ENCODE results near the gene OR8G1. TPM values are rescaled to one million over a fixed set of nuclear protein-coding genes. Genes with fewer than 3 reads are reported as not detected.

OR8G1 gene
- total RNA-seq, 2 experiments from 2014 or later, result not detected

DNA sequence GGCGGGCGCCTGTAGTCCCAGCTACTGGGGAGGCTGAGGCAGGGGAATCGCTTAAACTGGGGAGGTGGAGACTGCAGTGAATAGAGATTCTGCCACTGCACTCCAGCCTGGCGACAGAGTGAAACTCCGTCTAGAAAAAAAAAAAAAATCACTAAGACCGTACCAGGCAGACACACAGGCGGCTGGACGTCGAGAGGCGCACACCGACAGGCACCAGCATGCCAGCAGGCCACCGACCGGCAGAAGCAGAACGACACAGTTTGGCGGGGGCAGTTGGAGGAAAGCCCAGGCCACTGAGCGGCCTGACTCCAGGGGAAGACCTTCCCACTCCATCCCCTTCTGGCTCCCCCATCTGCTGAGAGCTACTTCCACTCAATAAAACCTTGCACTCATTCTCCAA lies 40.2 kb upstream of the OR8G1 start:
- Histone ChIP-seq H3K4me1 (ENCODE audit: insufficient read depth, low read length, poor library complexity, severe bottlenecking) (no peaks in the 10 kb centered on the region), H3K36me3 (ENCODE audit: insufficient read depth, low read length) (no peaks in the 10 kb centered on the region), H3K9me2 (ENCODE audit: insufficient read depth, low read length) (no peaks in the 10 kb centered on the region), H3K27ac (ENCODE audit: low read depth, low read length, poor library complexity, severe bottlenecking) (no peak overlapping the region), H3K4me3 (ENCODE audit: low read depth, low read length, poor library complexity, severe bottlenecking) (no peak overlapping the region), H3K79me2 (ENCODE audit: insufficient read depth, low read depth, low read length) (no peaks in the 10 kb centered on the region), H3K9me3 (ENCODE audit: low read length) (no peaks in the 10 kb centered on the region), H2AFZ (ENCODE audit: low read length) (no peak overlapping the region), H4K20me1 (ENCODE audit: insufficient read depth, low read length) (no peaks in the 10 kb centered on the region), H3K4me2 (ENCODE audit: low read length) (no peak overlapping the region)
- BruUV-seq (replicated peaks), result no TSS peak
- intact Hi-C loops (cut with micrococcal nuclease; ENCODE audit: unreplicated experiment), result no loop called here
- ChIA-PET POLR2A (no interaction called here), CTCF (ENCODE audit: unreplicated experiment) (no interaction called here)
- DNase-seq (ENCODE audit: low spot score), result no peak
- TF ChIP-seq, protein P1, sequence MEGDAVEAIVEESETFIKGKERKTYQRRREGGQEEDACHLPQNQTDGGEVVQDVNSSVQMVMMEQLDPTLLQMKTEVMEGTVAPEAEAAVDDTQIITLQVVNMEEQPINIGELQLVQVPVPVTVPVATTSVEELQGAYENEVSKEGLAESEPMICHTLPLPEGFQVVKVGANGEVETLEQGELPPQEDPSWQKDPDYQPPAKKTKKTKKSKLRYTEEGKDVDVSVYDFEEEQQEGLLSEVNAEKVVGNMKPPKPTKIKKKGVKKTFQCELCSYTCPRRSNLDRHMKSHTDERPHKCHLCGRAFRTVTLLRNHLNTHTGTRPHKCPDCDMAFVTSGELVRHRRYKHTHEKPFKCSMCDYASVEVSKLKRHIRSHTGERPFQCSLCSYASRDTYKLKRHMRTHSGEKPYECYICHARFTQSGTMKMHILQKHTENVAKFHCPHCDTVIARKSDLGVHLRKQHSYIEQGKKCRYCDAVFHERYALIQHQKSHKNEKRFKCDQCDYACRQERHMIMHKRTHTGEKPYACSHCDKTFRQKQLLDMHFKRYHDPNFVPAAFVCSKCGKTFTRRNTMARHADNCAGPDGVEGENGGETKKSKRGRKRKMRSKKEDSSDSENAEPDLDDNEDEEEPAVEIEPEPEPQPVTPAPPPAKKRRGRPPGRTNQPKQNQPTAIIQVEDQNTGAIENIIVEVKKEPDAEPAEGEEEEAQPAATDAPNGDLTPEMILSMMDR (conservative IDR thresholded peaks at IDR 0.05; ENCODE audit: low read length), result no peak
- no peak for TF ChIP-seq EZH2phosphoT487 (IDR thresholded peaks at IDR 0.05; ENCODE audit: borderline replicate concordance, low read depth, low read length)

DNA sequence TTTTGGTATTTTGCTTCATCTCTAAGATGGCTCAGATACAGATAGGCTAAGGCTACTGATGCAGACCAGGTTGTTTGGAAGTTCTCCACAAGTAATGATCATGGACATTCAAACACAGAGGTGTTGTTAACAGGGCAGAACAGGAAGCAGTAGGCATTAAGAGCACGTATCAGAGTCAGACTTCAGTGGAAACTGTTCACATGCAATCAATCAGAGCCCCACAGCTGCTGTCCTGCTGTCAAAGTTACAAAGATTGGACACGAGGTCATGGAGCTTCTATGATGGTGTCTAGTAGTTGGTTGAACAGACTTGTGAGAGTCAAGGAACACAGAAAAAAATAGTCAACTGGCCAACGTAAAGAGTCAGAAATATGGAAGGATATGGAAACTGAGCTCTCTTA lies 37.9 kb upstream of the OR8G1 start:
- TF ChIP-seq, protein P1 (conservative IDR thresholded peaks at IDR 0.05; ENCODE audit: low read length), result no peak
- no peak for TF ChIP-seq EZH2phosphoT487 (IDR thresholded peaks at IDR 0.05; ENCODE audit: borderline replicate concordance, low read depth, low read length)
- H3K9me2 ChIP-seq (ENCODE audit: insufficient read depth, low read length), result no peaks in the 10 kb centered on the region
- H3K36me3 ChIP-seq (ENCODE audit: insufficient read depth, low read length), result no peaks in the 10 kb centered on the region
- intact Hi-C loops (cut with micrococcal nuclease; ENCODE audit: unreplicated experiment), result no loop called here
- no peak overlapping the region for H3K27ac ChIP-seq (ENCODE audit: low read depth, low read length, poor library complexity, severe bottlenecking)
- no peak overlapping the region for H3K4me3 ChIP-seq (ENCODE audit: low read depth, low read length, poor library complexity, severe bottlenecking)
- no peaks in the 10 kb centered on the region for H3K9me3 ChIP-seq (ENCODE audit: low read length)
- no peak for DNase-seq (ENCODE audit: low spot score)
- no peaks in the 10 kb centered on the region for H3K79me2 ChIP-seq (ENCODE audit: insufficient read depth, low read depth, low read length)
- no peaks in the 10 kb centered on the region for H3K4me1 ChIP-seq (ENCODE audit: insufficient read depth, low read length, poor library complexity, severe bottlenecking)
- ChIA-PET CTCF (ENCODE audit: unreplicated experiment) (no interaction called here), POLR2A (no interaction called here)
- H3K4me2 ChIP-seq (ENCODE audit: low read length), result no peak overlapping the region
- no peaks in the 10 kb centered on the region for H4K20me1 ChIP-seq (ENCODE audit: insufficient read depth, low read length)
- no peak overlapping the region for H2AFZ ChIP-seq (ENCODE audit: low read length)
- BruUV-seq (replicated peaks), result no TSS peak

DNA sequence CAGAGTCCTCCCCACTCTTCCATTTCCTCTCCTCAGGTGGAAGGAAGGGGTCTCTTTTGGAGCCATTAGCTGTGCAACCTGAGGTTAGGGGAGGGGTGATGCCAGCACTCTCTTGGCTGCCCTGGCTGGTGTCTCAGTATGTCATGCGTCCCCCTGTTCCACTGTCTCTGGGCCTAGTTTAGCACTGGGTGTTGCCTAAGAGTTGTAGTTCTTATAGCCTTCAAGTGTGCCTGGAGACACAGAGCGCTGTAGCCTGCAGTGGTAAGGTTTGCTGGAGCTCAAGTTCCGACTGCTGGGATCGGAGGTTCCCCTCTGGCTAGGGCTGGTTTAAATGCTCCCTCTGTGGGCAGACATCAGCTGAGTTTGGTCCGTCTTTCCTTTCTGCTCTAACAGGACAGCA lies 36.9 kb upstream of the OR8G1 start:
- H3K27ac ChIP-seq (ENCODE audit: low read depth, low read length, poor library complexity, severe bottlenecking), result no peak overlapping the region
- H3K9me2 ChIP-seq (ENCODE audit: insufficient read depth, low read length), result no peaks in the 10 kb centered on the region
- no peak for DNase-seq (ENCODE audit: low spot score)
- intact Hi-C loops (cut with micrococcal nuclease; ENCODE audit: unreplicated experiment), result no loop called here
- TF ChIP-seq, protein P1 (conservative IDR thresholded peaks at IDR 0.05; ENCODE audit: low read length), result no peak
- no peak for TF ChIP-seq EZH2phosphoT487 (IDR thresholded peaks at IDR 0.05; ENCODE audit: borderline replicate concordance, low read depth, low read length)
- H4K20me1 ChIP-seq (ENCODE audit: insufficient read depth, low read length), result no peaks in the 10 kb centered on the region
- H3K36me3 ChIP-seq (ENCODE audit: insufficient read depth, low read length), result no peaks in the 10 kb centered on the region
- H3K4me1 ChIP-seq (ENCODE audit: insufficient read depth, low read length, poor library complexity, severe bottlenecking), result no peaks in the 10 kb centered on the region
- H3K4me2 ChIP-seq (ENCODE audit: low read length), result no peak overlapping the region
- ChIA-PET CTCF (ENCODE audit: unreplicated experiment) (no interaction called here), POLR2A (no interaction called here)
- H3K9me3 ChIP-seq (ENCODE audit: low read length), result no peaks in the 10 kb centered on the region
- BruUV-seq (replicated peaks), result no TSS peak
- no peak overlapping the region for H3K4me3 ChIP-seq (ENCODE audit: low read depth, low read length, poor library complexity, severe bottlenecking)
- no peak overlapping the region for H2AFZ ChIP-seq (ENCODE audit: low read length)
- H3K79me2 ChIP-seq (ENCODE audit: insufficient read depth, low read depth, low read length), result no peaks in the 10 kb centered on the region
